ENCODE data around the gene SRL.

Gene SRL

DNA sequence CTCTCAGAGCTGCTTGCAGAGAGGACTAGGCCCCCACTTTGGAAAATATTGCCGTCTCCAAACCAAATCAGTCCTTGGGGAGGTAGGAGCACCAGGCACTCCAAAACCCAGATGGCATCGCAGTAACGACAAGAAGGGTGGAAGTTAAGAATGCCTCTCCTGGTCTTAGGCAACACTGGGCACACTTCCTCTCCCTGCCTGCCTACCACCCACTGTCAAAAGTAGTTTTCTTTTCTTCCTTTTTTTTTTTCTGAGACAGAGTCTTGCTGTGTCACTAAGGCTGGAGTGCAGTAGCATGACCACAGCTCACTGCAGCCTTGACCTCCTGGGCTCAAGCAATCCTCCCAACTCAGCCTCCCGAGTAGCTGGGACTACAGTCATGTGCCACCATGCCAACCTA is 47.2 kb downstream of the SRL start:
- no peak for DNase-seq

DNA sequence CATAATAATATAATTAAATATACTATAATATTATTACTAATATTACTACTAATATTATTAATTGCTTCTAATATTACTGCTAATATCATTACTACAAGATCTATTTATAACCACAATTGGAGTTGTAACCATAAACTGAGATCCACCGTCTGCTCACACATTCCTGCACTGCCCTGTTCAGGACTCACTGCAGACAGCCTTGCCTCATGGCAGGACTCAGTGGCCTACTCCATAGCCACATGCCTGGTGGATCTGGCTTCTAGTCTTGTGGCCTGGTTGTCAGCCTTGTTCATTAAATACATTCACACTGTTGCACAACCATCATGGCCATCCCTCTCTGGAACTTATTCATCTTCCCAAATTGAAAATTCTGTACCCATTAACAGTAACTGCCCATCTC is 48.0 kb downstream of the SRL start:
- DNase-seq = no peak

DNA sequence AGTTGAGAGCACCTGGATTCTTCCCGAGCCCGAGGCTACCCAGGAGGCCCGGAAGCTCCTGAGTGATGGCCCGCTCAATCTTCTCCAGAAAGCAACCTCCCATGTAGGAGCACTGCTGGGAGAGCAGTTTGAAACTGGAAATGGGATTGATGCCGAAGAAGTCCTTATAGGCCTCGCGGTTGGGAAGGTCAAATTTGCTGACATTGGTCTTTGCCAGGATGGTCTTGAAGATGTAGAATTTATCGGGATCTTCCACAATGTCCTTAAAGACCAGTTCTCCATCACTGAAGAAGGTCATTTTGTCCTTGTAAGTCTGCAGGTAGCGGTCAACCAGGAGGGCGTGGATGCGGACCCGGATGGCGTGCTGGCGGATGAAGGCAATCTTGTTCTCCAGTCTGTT is 49.7 kb downstream of the SRL start:
- DNase-seq = no peak

DNA sequence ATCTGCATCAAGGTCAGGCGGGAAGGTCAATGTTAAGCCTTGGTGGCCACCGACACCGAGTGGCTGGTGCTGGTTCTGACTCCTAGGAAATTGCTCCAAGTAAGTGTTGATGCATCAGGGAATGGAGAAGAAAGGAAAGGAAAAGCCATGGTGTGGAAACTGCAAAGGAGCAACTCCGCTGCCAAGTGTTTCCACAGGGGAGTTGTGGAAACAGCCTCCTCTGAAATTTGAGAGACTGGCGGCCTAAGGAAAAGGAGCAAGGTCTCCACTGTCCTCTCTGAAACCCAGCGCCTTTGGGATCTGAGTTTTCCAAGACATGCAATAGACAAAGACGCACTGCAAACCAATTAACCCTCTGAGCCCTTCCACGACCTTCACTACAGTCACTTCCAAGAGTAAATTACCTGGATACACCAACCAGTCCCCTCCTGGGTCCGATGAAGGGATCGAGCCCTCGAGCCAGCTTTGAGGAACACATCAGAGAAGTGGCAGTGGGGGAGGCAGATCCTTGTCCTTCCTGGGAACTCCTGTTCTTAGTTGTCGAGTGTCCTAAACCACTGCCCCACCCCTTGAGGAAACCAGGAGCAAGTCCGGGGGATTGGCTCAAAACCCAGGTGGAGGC is 51.1 kb downstream of the SRL start:
- no peak for DNase-seq

DNA sequence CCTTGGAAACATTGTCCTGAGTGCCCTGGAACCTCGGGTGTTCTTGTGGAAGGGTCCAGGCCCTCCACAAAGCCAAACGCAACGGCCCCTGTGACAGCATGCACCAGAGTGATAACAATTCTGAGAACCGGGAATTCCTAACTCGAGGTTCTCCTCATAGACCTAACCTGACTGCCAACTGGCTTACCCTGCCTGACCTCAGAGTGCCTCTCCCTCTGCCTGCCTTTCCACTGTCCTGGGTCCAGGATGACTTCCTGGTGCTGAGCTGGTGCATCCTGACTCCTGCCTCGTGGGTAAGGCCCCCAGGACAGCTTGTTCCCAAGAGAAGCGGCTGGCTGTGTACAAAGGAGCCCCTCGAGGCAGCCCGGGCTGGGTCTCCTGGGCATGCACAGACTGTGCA is 51.8 kb downstream of the SRL start:
- DNase-seq = no peak

DNA sequence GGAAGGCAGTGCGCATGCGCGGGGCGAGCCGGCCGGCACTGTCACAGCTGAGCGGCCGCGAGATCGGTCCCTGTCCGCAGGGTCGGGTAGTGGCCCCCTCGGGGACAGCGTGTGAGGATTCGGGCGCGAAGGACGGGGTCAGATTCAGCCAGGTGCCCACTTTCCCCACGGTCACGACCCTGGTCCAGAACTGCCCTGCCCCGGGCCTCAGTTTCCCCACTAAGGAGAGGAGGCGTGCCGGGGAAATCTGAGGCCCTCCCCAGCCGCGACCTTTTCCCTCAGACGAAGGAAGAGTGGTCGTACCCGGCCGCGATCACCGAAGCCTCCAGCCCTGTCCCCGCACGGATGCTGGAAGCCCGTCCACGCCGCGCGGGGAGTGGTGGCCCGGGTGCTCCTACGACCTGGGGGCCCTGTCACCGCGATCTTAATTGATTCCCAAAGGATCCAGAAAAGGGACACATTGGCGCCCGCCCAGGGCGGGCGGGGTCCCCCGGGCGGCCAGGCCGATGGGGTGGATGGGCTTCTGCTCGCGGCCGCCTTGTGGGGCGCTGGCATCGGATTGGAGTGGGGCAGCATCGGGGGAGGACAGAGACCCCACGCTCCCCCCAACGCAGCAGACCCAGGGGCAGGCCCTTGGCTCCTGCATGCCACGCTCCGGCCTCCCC is 57.7 kb downstream of the SRL start:
- no peak for DNase-seq

DNA sequence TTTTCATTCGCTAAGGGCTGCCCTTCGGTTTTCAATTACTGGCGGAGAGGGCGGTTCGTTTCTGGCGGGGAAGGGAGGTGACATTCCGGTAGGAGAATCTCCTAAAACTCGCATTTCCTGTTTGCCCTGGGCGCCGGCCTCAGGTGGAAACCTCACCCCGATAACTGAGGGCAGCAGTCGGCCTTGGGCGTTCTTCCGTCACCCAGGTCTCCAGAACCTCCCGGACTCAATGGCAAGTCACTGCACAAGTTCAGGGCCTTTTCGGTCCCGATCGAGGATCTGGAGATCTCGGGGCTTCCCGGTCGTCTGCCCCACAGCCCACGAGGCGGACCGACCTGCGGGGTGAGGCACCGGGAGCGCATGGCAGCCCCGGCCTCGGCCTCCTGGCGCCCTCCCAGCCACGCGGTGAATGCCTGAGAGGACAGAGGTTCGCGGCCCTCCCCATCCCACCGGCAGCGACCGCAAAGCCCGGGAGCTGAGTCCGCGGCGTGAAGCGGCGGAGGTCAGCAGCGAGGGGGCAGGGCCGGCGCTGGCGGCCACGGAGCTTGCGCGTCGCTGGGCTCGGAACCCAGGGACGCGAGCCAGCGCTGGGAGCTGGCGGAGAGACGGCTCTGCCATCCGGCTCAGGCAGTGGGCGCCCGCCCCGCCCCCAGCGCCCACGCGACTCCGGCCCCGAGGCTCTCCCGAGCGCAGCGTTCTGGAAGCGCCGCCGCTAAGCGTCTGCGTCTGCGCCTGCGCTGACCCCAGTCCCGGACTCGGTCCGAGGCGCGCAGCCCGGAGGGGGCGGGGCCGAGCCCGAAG is 58.4 kb downstream of the SRL start:
- DNase-seq = peak; percentile 98

DNA sequence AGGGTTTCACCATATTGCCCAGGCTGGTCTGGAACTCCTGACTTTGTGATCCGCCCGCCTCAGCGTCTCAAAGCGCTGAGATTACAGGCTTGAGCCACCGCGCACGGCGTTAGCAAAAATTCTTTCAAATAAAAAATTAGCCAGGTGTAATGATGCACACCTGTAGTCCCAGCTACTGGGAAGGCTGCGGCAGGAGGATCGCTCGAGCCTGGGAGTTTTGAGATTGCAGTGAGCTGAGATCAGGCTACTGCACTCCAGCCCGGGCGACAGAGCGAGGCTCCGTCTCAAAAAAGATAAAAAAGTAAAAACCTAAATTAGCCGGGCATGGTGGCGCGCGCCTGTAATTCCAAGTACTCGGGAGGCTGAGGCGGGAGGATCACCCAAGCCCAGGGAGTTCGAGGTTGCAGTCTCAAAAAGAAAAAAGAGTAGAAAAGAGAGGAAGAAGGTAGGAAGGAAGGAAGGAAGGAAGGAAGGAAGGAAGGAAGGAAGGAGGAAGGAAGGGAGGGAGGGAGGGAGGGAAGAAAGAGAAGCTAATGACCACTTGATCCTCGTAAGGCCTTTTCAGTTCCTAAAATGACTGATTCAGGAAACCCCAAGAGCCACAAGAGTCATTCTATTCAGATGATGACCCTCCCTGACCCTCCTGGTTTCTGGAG is 59.2 kb downstream of the SRL start:
- DNase-seq = no peak

DNA sequence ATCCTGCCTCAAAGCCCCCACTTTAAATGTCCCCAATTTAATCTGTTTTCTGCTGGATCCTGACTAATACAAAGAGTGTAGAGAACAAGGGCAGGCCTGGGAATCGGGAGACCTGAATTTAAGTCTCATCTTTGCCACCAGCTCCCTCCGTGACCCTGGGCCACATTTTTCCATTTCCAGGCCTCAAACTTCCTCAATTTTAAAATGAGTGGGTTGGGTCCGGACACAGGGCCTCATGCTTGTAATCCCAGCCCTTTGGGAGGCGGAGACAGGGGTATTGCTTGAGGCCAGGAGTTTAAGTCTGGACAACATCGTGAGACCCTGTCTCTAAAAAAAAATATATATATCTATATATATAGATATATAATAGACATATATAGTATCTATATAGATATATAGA is 61.4 kb downstream of the SRL start:
- no peak for DNase-seq

DNA sequence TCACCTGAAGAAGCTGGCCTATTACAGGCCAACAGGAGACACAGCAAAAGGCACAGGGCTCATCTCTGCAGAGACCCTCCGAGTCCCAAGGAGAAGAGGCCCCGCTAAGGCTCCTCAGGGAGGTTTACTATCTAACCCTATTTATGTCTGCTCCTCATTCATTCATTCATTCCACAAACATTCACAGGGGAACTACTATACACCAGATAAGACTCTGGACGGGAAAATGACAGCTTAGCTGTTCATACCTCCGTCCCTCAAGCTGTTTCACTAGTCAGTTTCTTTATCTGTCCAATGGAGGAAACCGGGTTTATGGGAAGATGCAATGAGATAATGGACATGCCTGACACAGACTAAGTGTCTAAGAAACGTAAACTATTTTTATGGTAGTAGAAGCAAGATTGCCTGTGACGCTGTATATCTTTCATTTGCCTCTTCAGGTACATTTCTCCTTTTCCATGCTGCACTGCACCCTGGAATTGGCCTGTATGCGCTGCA is 62.1 kb downstream of the SRL start:
- DNase-seq = no peak

DNA sequence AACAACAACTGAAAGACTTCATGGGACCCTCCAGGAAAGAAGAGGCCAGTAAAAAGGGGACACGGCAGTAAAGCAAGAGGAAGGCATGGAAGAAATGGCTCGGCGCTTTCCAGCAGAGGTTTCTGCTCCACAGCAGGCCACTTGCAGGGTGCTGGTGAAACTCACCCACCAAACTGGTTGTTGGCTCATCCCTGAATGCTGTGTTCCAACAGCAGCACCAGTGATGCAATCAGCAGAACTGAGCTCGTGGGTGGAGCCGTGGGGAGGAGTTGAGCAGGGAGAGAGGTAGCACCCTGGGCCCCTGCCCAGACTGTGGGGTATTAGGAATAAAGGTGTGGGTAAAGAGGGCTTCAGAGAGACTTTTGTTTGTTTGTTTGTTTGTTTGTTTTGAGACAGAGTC is 62.9 kb downstream of the SRL start:
- DNase-seq = no peak

DNA sequence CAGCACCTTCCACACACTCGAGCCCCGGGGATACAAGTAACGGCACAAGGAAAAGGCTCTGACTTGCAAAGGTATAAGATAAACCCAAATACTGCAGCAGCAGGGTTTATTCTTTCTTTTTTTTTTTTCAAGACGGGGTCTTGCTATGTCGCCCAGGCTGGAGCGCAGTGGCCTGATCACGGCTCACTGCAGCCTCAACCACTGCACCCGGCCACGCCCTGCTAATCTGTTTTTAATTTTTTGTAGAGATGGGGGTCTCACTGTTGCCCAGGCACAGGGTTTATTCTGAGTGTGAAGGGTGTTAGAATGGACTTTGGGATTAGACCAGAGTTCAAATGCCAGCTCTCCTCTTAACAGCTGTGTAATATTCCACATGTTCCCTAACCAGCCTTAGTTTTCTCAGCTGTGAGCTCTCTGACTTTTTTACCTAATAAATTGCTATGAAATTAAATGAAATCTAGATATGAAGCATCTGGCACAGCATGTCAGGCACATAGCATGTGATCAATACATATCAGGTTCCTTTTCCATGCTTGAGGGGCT is 63.3 kb downstream of the SRL start:
- DNase-seq = no peak

DNA sequence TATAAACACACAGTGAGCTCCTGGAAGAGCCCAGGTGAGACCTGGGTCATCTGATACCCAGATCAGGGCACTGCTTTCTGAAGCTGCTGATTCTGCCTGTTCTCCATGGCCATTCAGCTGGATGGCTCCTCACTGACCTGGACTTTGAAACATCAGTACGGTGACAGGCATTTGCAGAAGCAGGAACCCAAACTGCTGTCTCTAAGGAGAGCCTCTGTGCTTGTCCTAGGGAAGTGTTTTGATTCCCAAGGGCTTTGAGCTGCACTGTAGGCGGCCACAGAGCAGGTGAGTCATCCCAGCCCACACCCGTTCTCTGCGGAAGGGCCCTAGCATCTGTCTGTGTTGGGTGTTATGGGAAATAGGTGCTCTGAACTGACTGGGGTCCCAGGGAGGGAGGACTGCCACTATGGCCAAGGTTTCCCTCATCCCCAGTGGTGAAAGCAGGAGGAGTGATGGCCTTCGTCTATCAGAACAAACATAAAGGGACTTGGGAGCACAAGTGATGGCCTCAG is 64.9 kb downstream of the SRL start:
- DNase-seq = no peak

DNA sequence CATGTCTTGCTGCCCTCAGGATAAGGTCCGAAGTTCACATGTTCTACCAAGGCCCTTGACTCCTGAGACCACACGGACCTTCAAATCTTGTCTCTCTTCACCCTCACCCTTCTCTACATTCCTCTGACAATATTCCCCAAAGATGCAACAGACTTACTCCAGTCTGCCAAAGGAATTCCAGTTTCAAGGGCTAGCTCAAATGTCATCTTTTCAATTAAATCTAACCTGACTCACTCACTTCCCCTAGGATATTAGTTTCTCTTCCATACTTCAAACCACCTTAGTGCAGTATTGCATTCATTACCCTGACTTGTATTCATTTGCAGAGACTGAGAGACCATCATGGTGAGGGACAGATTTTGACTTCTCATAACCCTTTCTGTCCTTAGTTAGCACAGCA is 66.0 kb downstream of the SRL start:
- no peak for DNase-seq

DNA sequence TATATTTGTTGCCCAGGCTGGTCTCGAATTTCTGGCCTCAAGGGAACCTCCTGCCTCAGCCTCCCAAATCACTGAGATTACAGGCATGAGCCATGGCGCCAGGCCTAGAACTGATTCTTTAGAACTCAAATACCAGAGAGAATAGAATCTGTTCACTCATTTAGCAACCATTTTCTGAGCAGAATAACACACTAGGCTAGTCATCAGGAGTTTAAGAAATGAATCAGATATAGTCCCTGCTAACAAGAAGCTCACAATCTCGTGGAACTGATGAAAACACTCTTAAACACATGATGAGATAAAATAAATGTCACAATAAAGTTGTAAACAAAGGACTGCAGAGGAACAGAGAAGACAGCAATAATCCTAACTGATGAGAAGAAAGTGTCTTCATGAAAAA is 69.8 kb downstream of the SRL start:
- no peak for DNase-seq

DNA sequence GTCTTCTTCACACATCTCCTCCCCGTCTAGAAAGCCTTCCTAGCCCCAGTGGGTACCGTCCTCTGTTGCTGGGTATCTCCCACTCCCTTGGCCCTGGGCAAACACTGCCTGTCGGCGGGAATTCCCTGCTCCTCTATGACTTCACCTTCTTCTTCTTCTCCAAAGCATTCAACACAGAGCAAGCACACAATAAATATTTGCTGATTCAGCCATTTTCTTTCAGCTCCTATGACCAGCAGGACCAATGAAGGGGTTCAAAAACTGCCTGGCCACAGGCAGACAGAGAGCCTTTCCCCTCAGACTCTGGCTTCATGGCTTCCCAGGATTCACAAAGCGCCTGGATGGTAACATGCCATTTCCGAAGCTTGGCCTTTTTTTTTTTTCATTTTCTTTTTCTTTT is 72.5 kb downstream of the SRL start:
- no peak for DNase-seq

DNA sequence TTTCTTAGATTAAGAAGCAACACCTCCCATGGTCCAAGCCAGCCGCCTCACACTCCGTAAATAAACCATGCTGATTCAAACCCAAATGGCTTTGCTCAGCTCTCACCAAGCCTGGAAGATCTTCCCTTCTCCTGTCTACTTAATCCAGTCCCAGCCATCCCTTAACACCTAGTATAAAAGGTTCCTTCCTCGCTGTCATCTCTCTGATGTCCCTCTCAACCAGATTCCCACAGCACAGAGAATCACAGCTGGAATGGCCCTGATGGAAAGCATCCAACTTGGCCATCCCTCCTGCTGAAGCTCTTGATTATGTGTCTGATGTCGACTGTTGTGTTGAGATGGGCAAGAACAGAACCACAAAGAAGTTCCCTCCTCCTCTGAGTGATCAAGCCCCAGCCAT is 75.1 kb downstream of the SRL start:
- DNase-seq = no peak

DNA sequence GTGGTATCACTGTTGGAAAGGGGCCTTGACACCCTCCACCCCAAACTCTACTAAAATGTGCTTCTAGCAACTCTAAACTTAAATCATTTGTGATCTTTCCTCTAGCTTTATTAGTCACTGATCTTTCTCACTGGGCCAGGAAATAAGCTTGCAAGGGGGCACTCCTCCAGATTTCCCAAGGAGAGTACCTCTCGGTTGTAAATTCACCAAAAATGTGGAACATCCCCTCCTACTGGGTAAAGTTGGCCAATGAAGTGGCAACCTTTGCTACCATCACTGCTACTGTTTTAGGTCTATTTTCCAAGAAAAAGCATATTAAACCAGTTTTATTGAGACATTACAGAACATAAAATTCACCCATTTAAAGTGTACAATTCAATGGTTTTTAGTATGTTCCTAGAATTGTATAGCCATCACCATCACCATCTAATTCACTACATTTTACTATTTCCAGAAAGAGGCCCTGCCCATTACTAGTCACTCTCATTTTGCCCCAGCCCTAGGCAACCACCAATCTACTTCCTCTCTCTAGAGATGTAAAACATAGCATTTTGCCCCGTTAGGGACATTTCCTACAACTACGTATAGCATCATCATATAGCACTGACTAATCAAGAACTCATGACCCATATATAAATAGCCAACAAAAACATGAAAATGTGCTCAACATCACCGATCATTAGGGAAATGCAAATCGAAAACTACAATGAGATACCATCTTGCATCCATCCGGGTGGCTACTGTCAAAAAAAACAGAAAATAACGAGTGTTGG is 81.0 kb downstream of the SRL start:
- no peak for DNase-seq

DNA sequence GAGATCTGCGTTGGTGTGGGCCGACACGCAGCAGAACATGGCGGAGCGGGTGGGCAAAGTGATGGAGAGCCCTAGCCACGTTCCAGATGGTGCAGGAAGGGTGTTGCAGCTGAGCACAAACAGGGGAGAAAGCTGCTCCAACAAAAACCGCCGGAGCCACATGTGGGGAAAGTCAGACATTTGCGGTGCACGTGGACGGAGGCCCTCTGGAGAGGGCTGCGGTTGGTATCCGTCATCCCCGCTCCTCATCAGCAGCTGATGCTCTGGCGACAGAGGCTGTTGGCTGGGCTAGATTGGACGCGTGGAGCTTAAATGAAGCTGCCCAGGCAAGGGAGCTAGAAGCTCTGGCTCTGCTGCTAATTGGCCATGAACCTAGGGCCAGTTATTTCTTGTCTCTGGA is 82.2 kb downstream of the SRL start:
- DNase-seq = no peak

DNA sequence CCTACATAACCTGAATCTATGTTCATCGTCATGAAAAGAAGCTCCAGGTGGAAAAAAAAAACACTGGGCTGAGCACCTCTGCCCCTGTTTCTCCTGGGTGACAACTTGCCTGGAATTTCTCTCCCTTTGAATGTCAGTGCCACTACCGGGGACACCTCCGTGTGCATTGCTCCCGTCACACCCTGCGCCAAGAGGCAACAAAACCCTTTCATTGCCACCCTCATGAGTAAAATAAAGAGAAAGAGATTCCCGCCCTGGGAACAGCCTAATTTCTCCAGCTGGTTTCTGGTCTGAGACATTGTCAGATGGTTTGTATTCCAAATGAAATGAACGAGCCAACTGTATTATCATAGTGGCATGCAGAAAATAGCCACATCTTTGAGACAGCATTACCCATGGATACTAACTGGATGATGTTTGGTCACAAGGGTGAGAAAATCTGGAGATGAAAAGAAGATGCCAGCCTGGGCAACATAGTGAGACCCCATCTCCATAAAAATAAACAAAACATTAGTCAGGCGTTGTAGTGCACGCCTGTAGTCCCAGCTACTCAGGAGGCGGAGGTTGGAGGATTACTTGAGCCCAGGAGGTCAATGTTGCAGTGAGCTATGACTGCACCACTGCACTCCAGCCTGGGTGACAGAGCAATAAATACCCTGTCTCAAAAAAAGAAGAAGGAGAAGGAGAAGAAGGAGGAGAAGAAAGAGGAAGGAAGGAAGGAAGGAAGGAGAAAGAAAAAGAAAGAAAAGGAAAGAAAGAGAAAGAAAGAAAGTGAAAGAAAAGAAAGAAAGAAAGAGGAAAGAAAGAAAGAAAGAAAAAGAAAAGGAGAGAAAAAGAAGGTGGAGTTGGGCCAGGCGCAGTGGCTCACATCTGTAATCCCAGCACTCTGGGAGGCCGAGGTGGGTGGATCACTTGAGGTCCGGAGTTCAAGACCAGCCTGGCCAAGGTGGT is 83.5 kb downstream of the SRL start:
- DNase-seq = no peak

DNA sequence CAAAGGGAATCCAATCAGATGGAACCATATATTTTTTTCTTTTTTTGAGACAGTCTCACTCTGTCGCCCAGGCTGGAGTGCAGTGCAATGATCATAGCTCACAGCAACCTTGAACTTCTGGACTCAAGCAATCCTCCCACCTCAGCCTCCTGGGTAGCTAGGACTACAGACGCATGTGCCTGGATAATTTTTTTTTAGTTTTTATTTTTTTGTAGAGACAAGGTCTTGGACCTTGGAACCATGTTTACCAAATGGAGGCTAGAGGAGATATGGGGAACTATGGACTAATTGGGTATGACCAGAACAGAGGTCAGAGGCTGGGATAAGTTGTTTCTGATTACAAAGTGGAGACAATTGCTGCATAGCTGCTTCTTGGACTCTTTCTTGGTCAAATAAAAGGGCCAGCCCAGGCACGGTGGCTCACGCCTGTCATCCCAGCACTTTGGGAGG is 84.5 kb downstream of the SRL start:
- DNase-seq = no peak
